GM12878 (cell line): ENCODE results near the gene CNOT3. TPM values are rescaled to one million over a fixed set of nuclear protein-coding genes. Genes with fewer than 3 reads are reported as not detected.

Experiments
- ATAC-seq: fragments of 200-7000 bp; cut with Tn5 transposase; 3 replicates; pipeline ENCODE4 v1.9.1; 2020; ENCODE audit warnings: mild to moderate bottlenecking, moderate library complexity
- BruUV-seq: library from RNA; stranded (reverse); fragments of 400-500 nt; replicated peaks from 2 replicates; lab custom pipeline; 2021; lab: Mats Ljungman, UMichigan
- CTCF ChIA-PET: fragments of 300-600 bp; sonication (Branson Sonifier 250); formaldehyde crosslinking; extraction: SDS; loops from one replicate; lab custom pipeline; 2021; ENCODE audit warnings: inconsistent platforms; lab: Yijun Ruan, JAX
- POLR2A ChIA-PET: fragments of 350-600 bp; formaldehyde crosslinking; extraction: SDS; loops from one replicate; lab custom pipeline; 2021; ENCODE audit warnings: inconsistent platforms; lab: Charles Lee
- RAD21 ChIA-PET: fragments of 300-600 bp; sonication (Branson Sonifier 250); formaldehyde crosslinking; loops from one replicate; lab custom pipeline; 2023; ENCODE audit warnings: antibody characterized with exemption; ENCODE audit not compliant: unreplicated experiment; lab: Charles Lee
- SMC1A ChIA-PET: fragments of 300-600 bp; sonication (Branson Sonifier 250); formaldehyde crosslinking; loops from one replicate; lab custom pipeline; 2023; ENCODE audit not compliant: unreplicated experiment, uncharacterized antibody; lab: Charles Lee
- DNase-seq: peaks from one replicate; pipeline ENCODE4 v3.0.0-alpha.2; 2011; ENCODE audit warnings: low read depth, low spot score
- FAIRE-seq: peaks from 3 replicates; lab custom pipeline; 2011; peaks lifted over from hg19 to GRCh38; lab: Jason Lieb, UNC
- H2AFZ ChIP-seq: 2 replicates; pipeline ENCODE4 v1.6.0; 2011; ENCODE audit warnings: low read depth, low read length, control low read depth; ENCODE audit not compliant: control insufficient read depth
- H3K27ac ChIP-seq: 2 replicates; pipeline ENCODE4 v1.5.1; 2011; ENCODE audit warnings: control low read depth; ENCODE audit not compliant: control insufficient read depth, insufficient read depth
- H3K27me3 ChIP-seq, 2 experiments: replicated peaks in 1 of 2; 2 replicates each; pipeline versions ENCODE4 v1.6.0 to v1.6.1; 2011; ENCODE audit warnings: low read length in 1 of 2; ENCODE audit not compliant: control insufficient read depth in 2 of 2, insufficient read depth in 2 of 2
- H3K36me3 ChIP-seq, 2 experiments: 2 replicates each; pipeline ENCODE4 v1.5.1; 2011; ENCODE audit warnings: low read length in 1 of 2; ENCODE audit not compliant: control insufficient read depth in 2 of 2, insufficient read depth in 2 of 2
- H3K4me1 ChIP-seq: 2 replicates; pipeline ENCODE4 v1.6.1; 2011; ENCODE audit warnings: mild to moderate bottlenecking, low read length, moderate library complexity, mixed read lengths; ENCODE audit not compliant: control insufficient read depth, insufficient read depth
- H3K4me2 ChIP-seq: 2 replicates; pipeline ENCODE4 v1.6.0; 2011; ENCODE audit warnings: control low read depth; ENCODE audit not compliant: control insufficient read depth, insufficient read depth
- H3K4me3 ChIP-seq: fragments of 200-600 bp; sonication (generic); 2 replicates; pipeline ENCODE4 v1.5.1; 2016
- H3K79me2 ChIP-seq: 2 replicates; pipeline ENCODE4 v1.6.0; 2011; ENCODE audit warnings: low read length; ENCODE audit not compliant: control insufficient read depth, insufficient read depth
- H3K9ac ChIP-seq: 2 replicates; pipeline ENCODE4 v1.8.0; 2011; ENCODE audit warnings: low read length, control low read depth, mixed read lengths; ENCODE audit not compliant: control insufficient read depth, insufficient read depth
- H3K9me3 ChIP-seq: replicated peaks from 3 replicates; pipeline ENCODE4 v1.5.1; 2011; ENCODE audit warnings: mild to moderate bottlenecking, low read length; ENCODE audit not compliant: control insufficient read depth, insufficient read depth
- H4K20me1 ChIP-seq: 2 replicates; pipeline ENCODE4 v1.6.0; 2011; ENCODE audit not compliant: control insufficient read depth, insufficient read depth
- BRCA1 ChIP-seq: IDR thresholded peaks from 2 replicates; pipeline ENCODE4 v1.6.1; 2011; ENCODE audit warnings: low read depth, low read length, improper control_type of control experiment
- GATAD2B ChIP-seq: fragments of 450-650 bp; conservative IDR thresholded peaks from 2 replicates; pipeline ENCODE4 v1.6.1; 2017; ENCODE audit warnings: low read depth, mild to moderate bottlenecking, moderate library complexity
- HCFC1 ChIP-seq: fragments of 150-350 bp; IDR thresholded peaks from 2 replicates; pipeline ENCODE4 v1.6.1; 2014; ENCODE audit warnings: low read length
- HDAC2 ChIP-seq: fragments of 200-600 bp; sonication (generic); IDR thresholded peaks from 2 replicates; pipeline ENCODE4 v1.6.1; 2017
- IKZF1 ChIP-seq: fragments of 450-650 bp; conservative IDR thresholded peaks from 2 replicates; pipeline ENCODE4 v1.6.1; 2017; ENCODE audit warnings: antibody characterized with exemption, mild to moderate bottlenecking
- KDM1A ChIP-seq: fragments of 200-600 bp; sonication (generic); IDR thresholded peaks from 2 replicates; pipeline ENCODE4 v1.6.1; 2016; ENCODE audit warnings: borderline replicate concordance
- RUNX3 ChIP-seq: IDR thresholded peaks from 2 replicates; pipeline ENCODE4 v1.6.1; 2012; ENCODE audit warnings: low read length, inconsistent platforms
- STAT1 ChIP-seq: fragments of 450-650 bp; conservative IDR thresholded peaks from 2 replicates; pipeline ENCODE4 v1.6.1; 2014; ENCODE audit warnings: antibody characterized with exemption, mild to moderate bottlenecking
- WGBS: methylation state at CpG from one replicate; pipeline ENCODE4 v1.1.6; 2016; ENCODE audit warnings: low lambda C conversion rate; ENCODE audit not compliant: insufficient replicate concordance, insufficient coverage; ENCODE audit errors: missing lambda C conversion rate; 5-methylcytosine and 5-hydroxymethylcytosine counted together
- in situ Hi-C: fragments of 300-500 bp; cut with MboI; formaldehyde crosslinking; loops from 9 replicates; pipeline ENCODE4 v1.14.3; 2018; ENCODE audit warnings: mixed read lengths
- intact Hi-C: fragments of 100-400 bp; cut with micrococcal nuclease; formaldehyde crosslinking; loops from one replicate; pipeline ENCODE4 v1.14.2; 2022; ENCODE audit not compliant: unreplicated experiment
- polyA plus RNA-seq, 11 experiments: library from polyadenylated mRNA; depleted of rRNA in 4 of 11; unstranded in 6 of 11; stranded (reverse) in 5 of 11; fragments of >200 nt; fragmentation: Nextera tagmentation in 4 of 11; fragmentation: Illumina TruSeq in 1 of 11; extraction: Ambion mirVana in 4 of 11; extraction: Trizol in 1 of 11; gene quantifications; 1 replicate in 1 of 11; 2 replicates in 10 of 11; pipeline versions ENCODE4 v1.2.1 to v1.2.3, GENCODE V29; 2011 to 2016; ENCODE audit warnings: inconsistent platforms in 2 of 11, missing spikeins in 2 of 11, low read depth in 1 of 11
- total RNA-seq, 4 experiments: library from RNA; depleted of rRNA in 3 of 4; stranded (reverse); fragments of >200 nt in 3 of 4; fragmentation: Illumina TruSeq in 1 of 4; extraction: Trizol in 1 of 4; gene quantifications; 2 replicates each; pipeline versions ENCODE4 v1.2.1 to v1.2.3, GENCODE V29; 2013 to 2021
- TF ChIP-seq, protein P1 (sequence below): IDR thresholded peaks from 2 replicates; pipeline ENCODE4 v1.6.1; 2011; ENCODE audit warnings: borderline replicate concordance, low read depth, mild to moderate bottlenecking, moderate library complexity, mixed read lengths, low read length; ENCODE audit not compliant: insufficient read depth; ENCODE audit errors: extremely low read length
- TF ChIP-seq, protein P2 (sequence below): fragments of 450-650 bp; IDR thresholded peaks from 2 replicates; pipeline ENCODE4 v1.6.1; 2017; ENCODE audit warnings: low read depth, mild to moderate bottlenecking, moderate library complexity
- TF ChIP-seq, protein P3 (sequence below): fragments of 450-650 bp; conservative IDR thresholded peaks from 2 replicates; pipeline ENCODE4 v1.6.1; 2017; ENCODE audit warnings: mild to moderate bottlenecking, moderate library complexity
- TF ChIP-seq, protein P4 (sequence below), 3 experiments: IDR thresholded peaks in 2 of 3; conservative IDR thresholded peaks in 1 of 3; 2 replicates each; pipeline ENCODE4 v1.5.1; 2011; ENCODE audit warnings: low read depth in 3 of 3, low read length in 3 of 3, mild to moderate bottlenecking in 3 of 3, control low read depth in 2 of 3, moderate library complexity in 2 of 3, inconsistent platforms in 1 of 3, mixed read lengths in 1 of 3; ENCODE audit not compliant: control insufficient read depth in 2 of 3, insufficient read depth in 1 of 3; ENCODE audit errors: extremely low read depth in 1 of 3
- TF ChIP-seq, protein P5 (sequence below): fragments of 150-350 bp; IDR thresholded peaks from 2 replicates; pipeline ENCODE4 v1.6.1; 2014; ENCODE audit warnings: mild to moderate bottlenecking, low read depth, low read length

CNOT3 gene
- total and polyA plus RNA-seq, 10 of the 15 experiments (the other 5 are each of a cell fraction or from before 2014, with no cell fraction given) = 0.14 to 45.1 (median 14.0) TPM

DNA sequence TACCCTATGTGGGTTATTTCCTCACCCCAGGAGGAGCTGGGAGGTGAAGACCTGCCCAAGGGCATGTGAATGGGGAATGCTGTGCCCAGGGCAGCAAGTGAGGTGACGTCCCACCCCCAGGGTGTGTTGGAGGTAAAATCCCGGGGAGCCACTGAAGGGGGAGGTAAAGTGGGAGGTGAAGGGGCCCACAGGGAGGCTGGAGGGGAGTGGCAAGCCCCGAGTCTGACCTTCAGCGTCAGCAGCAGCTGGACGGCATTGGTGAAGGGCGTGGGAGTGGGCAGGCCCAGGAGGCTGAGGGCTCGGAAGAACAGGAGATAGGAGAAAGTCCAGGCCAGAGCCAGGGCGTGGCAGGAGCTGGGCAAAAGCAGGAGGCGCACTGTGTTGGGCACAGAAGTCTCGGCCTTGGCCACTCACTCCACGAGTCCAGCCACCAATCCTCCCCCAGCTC is 49.4 kb downstream of the CNOT3 start (continued):
- no peak for TF ChIP-seq RUNX3
- TF ChIP-seq, protein P1, sequence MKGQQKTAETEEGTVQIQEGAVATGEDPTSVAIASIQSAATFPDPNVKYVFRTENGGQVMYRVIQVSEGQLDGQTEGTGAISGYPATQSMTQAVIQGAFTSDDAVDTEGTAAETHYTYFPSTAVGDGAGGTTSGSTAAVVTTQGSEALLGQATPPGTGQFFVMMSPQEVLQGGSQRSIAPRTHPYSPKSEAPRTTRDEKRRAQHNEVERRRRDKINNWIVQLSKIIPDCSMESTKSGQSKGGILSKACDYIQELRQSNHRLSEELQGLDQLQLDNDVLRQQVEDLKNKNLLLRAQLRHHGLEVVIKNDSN = no peak
- TF ChIP-seq, protein P2, sequence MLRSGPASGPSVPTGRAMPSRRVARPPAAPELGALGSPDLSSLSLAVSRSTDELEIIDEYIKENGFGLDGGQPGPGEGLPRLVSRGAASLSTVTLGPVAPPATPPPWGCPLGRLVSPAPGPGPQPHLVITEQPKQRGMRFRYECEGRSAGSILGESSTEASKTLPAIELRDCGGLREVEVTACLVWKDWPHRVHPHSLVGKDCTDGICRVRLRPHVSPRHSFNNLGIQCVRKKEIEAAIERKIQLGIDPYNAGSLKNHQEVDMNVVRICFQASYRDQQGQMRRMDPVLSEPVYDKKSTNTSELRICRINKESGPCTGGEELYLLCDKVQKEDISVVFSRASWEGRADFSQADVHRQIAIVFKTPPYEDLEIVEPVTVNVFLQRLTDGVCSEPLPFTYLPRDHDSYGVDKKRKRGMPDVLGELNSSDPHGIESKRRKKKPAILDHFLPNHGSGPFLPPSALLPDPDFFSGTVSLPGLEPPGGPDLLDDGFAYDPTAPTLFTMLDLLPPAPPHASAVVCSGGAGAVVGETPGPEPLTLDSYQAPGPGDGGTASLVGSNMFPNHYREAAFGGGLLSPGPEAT = no peak

DNA sequence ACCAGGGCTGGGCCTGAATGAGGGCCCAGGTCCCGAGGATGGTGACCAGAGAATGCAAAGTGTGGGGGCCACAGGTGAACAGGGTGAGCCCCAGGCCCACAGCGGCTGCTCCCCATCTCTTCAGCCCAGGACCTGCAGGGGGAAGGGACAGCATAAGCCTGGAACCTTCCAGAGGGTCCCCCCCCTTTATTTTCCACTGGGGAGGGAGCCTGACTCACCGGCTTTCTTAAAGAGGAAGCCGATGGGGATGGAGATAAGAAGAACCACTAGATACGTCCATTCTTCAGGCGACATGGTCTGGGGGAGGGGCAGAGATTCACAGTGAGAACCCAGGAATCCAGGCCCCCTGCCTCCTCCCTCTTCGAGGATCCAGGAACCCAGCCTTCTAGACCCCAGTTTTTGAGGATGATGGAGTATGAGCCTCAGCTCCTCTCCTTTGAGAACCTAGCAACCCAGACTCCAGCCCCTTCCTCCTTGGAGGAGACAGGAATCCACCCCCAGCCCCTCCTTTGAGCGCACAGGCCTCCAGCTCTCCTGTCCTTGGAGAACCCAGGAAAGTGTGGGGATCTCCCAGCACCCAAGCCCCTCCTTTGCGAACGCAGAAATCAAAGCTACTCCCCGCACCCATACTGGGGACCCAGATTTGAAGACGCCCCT is 50.8 kb downstream of the CNOT3 start:
- in situ Hi-C loops (no loop called here), intact Hi-C loops (no loop called here)
- H3K4me1 ChIP-seq = peaks cover 14% of the 10 kb centered on the region
- H3K4me3 ChIP-seq = peak overlapping the region; percentile 77
- TSS peak; percentile 69 for BruUV-seq
- H3K4me2 ChIP-seq = peak overlapping the region; percentile 98
- WGBS = 7% methylated on average over 12 of the region's 12 CpGs
- H3K9ac ChIP-seq = peak overlapping the region; percentile 59
- TF ChIP-seq HDAC2 (no peak), GATAD2B (0 out of 2 replicates have a peak, but pooled peaks have one; percentile 25), BRCA1 (no peak), STAT1 (no peak), HCFC1 (no peak), IKZF1 (peak; percentile 41; the same call in 1 of the 2 replicates), KDM1A (no peak)
- TF ChIP-seq, protein P3, sequence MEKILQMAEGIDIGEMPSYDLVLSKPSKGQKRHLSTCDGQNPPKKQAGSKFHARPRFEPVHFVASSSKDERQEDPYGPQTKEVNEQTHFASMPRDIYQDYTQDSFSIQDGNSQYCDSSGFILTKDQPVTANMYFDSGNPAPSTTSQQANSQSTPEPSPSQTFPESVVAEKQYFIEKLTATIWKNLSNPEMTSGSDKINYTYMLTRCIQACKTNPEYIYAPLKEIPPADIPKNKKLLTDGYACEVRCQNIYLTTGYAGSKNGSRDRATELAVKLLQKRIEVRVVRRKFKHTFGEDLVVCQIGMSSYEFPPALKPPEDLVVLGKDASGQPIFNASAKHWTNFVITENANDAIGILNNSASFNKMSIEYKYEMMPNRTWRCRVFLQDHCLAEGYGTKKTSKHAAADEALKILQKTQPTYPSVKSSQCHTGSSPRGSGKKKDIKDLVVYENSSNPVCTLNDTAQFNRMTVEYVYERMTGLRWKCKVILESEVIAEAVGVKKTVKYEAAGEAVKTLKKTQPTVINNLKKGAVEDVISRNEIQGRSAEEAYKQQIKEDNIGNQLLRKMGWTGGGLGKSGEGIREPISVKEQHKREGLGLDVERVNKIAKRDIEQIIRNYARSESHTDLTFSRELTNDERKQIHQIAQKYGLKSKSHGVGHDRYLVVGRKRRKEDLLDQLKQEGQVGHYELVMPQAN = no peak
- TF ChIP-seq, protein P4, sequence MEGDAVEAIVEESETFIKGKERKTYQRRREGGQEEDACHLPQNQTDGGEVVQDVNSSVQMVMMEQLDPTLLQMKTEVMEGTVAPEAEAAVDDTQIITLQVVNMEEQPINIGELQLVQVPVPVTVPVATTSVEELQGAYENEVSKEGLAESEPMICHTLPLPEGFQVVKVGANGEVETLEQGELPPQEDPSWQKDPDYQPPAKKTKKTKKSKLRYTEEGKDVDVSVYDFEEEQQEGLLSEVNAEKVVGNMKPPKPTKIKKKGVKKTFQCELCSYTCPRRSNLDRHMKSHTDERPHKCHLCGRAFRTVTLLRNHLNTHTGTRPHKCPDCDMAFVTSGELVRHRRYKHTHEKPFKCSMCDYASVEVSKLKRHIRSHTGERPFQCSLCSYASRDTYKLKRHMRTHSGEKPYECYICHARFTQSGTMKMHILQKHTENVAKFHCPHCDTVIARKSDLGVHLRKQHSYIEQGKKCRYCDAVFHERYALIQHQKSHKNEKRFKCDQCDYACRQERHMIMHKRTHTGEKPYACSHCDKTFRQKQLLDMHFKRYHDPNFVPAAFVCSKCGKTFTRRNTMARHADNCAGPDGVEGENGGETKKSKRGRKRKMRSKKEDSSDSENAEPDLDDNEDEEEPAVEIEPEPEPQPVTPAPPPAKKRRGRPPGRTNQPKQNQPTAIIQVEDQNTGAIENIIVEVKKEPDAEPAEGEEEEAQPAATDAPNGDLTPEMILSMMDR (IDR thresholded peaks at IDR 0.05 in 2 of 3, conservative IDR thresholded peaks at IDR 0.05 in 1 of 3; ENCODE audit: control insufficient read depth in 2 of 3, extremely low read depth in 1 of 3, insufficient read depth in 1 of 3, low read depth in 3 of 3, low read length in 3 of 3) = no peak
- TF ChIP-seq, protein P5, sequence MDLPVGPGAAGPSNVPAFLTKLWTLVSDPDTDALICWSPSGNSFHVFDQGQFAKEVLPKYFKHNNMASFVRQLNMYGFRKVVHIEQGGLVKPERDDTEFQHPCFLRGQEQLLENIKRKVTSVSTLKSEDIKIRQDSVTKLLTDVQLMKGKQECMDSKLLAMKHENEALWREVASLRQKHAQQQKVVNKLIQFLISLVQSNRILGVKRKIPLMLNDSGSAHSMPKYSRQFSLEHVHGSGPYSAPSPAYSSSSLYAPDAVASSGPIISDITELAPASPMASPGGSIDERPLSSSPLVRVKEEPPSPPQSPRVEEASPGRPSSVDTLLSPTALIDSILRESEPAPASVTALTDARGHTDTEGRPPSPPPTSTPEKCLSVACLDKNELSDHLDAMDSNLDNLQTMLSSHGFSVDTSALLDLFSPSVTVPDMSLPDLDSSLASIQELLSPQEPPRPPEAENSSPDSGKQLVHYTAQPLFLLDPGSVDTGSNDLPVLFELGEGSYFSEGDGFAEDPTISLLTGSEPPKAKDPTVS = peak; percentile 96; the same call in 1 of the 2 replicates
- FAIRE-seq (no peak), DNase-seq (no peak), ATAC-seq (no peak)
- H3K79me2 ChIP-seq = peaks cover 19% of the 10 kb centered on the region
- H3K9me3 ChIP-seq = no peaks in the 10 kb centered on the region
- ChIA-PET POLR2A (interaction anchor here (0.9 to 6.1 kb wide), 7 partner anchors 14 to 275 kb away, joined by 5 to 100 read pairs (median 12); partner anchors contain the start of genes CNOT3, LENG1, LENG9 and RPS9), RAD21 (interaction anchor here (0.6 to 2.7 kb wide), 5 partner anchors 20 to 1219 kb away, joined by 3 to 23 read pairs (median 4); partner anchors contain the start of genes CNOT3, LENG1 and UBE2S), SMC1A (interaction anchor here (1.0 to 4.8 kb wide), 4 partner anchors 13 to 44 kb away, joined by 3 to 26 read pairs (median 6); partner anchors contain the start of gene RPS9), CTCF (interaction anchor here (0.6 to 3.9 kb wide), 12 partner anchors 14 to 203 kb away, joined by 3 to 21 read pairs (median 6); partner anchors contain the start of genes CNOT3 and LENG1)
- H3K36me3 ChIP-seq = peaks cover 0 to 2% of the 10 kb centered on the region in 2 experiments; a peak in 3 of 4 replicates
- H4K20me1 ChIP-seq = no peaks in the 10 kb centered on the region
- H3K27me3 ChIP-seq = no peaks in the 10 kb centered on the region
- H2AFZ ChIP-seq = no peak overlapping the region; the same call in 1 of the 2 replicates
- H3K27ac ChIP-seq = peak overlapping the region; percentile 99
